Activated naive CD4-positive, alpha-beta T cell (primary cell): Measurements from ENCODE around the gene PARD3.
"Not testable (repeated sequence)": the region's sequence is repeated elsewhere in the genome, so short reads cannot be mapped to it uniquely, and the experiment has no call there.

Experiments
- DNase-seq, 4 experiments: peaks; one replicate each; lab custom pipeline; 2025; lab: John Stamatoyannopoulos, UW

PARD3 gene

DNA sequence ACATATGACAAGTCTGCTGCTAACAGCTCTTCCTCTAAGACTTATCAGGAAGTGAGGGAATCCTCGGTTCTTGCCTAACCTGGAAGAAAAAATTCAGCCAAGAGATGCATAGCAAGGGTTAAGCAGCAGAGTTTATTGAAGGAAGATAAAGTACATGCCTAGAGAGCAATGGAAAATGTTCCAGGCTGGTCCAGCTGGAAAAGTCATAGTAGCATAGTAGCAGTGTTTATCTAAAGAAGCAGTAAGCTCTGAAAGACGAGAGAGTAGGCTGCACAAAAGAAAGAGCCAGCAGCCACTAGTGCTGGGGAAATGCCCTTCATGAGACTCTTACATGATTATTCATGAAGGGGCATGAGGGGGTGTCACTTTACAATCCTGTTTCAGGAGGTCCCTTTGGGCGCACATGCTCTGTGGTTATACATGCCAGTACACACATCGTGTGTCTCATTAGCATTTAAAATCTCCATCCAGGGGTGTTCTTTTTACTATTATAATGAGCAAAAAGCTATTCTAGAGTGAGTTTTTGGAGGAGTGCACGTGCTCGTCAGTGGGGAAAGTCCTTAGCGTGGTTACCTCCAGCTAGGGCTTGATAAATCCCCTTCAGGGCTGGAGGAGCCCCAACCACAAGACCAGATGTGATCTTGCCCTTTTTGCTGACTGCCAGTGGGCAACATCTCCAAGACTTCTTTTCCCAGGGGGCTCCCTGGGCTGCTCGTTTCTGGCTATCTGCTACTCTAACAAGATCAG is 716.1 kb downstream of the PARD3 start:
- DNase-seq, result no peak

DNA sequence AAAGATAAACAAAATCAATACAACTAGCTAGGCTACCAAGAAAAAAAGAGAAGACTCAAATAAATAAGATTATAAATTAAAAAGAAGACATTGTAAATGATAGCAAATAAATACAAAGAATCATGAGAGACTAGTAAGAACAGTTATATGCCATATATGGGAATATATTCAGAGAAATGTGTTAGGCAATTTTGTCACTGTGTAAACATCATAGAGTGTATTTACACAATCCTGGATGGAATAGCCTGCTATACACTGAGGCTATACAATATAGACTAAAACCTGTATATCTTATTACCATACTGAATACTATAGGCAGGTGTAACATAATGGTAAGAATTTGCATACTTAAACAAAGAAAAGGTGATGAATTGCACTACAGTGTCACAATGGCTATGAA is 717.4 kb downstream of the PARD3 start:
- no peak for DNase-seq

DNA sequence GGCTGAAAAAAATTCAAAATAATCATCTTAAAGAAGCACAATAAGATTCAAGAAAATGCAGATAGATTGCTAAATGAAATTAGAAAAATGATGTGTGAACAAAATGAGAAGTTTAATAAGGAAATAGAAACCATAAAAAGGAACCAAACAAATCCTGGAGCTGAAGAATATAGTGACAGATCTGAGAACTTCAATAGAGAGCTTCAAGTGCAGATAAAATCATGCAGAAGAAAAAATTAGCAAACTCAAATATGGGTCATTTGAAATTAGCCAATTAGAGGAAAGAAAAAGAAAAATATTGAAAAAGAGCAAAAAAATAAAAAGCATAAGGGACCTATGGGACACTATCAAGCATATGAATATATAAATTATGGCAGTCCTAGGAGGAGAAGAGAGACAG is 720.1 kb downstream of the PARD3 start:
- no peak for DNase-seq

DNA sequence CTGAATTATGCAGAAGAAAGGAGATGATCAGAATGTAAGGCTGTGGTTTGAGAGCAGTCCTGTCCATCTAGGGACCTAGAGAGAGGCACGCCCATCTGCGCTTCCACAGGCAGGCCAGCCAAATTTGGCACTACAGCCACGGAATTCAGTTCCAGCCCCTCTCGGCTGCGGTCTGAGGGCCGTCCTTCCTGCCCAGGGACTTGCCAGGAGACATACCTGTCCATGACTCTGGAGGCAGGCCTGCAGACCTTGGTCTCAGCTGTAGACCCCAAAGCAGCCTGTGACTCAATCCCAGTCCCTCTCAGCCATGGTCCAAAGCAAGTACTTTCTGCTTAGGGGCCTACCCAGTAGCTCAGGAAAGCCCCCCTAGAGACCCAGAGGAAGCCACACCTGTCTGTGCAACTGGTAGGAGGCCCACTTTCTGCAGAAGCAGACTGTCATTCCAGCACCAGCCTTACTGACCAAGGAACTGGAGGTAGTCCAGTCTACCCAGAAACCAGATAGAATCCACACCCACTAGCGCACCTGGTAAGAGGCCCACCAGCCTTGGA is 720.9 kb downstream of the PARD3 start:
- DNase-seq, result no peak

DNA sequence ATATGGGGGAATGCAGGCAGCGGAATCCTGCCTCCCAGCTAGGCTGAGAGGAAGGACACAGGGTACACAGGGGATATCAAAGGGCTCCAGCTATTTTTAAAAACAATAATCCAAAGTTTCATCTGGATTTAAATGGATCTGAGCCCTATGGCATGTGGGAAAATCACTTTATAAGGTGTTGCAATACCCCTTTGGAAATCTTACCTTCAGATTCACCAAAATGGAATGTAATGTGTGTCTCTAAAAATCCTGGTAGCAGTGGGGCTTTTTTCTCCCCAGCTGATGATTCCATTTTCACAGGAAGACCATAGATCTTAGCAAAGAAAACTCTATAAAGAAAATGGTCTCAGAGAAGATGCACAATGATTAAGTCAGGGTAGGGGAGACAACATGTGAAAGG is 722.2 kb downstream of the PARD3 start:
- DNase-seq, result no peak

DNA sequence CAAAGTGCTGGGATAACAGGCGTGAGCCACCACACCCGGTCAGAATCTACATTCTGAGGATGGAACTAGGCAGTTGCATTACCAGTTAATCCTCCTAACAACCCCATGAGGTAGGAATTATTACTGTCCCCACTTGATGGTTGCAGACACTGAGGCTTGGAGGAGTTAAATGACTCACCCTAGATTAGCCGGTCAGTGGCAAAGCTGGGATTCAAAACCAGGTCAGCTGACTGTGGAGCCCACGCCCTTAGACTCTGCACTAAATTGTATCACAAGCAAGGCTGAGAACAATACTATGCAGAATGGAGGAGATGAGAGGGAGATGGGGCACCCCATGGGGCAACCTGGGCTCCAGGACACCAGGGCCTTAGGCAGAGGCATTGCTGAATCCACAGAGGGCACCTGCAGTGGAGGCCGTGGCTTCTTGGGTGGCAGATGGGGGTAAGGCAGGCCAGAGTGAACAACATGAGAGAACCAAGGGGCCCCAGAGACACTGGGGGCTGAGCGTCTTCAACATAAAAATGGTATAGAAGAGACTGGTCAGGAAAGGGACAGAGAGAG is 723.4 kb downstream of the PARD3 start:
- DNase-seq, result no peak

DNA sequence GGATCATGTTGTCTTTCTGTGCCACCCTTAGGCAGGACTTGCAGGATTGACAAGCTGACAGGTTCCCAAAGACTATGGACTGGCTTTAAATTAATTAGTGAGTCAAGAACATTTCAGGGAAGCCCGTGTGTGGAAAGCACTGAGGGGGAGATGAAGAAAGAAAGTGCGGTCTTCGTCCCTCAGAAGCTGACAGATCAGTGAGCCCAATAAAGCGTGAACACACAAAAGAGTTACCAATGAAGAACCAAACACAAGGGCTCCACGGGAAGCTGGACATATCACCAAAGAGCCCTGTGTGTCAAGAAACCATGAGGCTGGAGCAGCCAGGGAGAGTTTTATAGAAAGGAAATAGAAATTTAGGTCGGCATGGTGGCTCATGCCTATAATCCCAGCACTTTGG is 725.8 kb downstream of the PARD3 start:
- DNase-seq, result no peak

DNA sequence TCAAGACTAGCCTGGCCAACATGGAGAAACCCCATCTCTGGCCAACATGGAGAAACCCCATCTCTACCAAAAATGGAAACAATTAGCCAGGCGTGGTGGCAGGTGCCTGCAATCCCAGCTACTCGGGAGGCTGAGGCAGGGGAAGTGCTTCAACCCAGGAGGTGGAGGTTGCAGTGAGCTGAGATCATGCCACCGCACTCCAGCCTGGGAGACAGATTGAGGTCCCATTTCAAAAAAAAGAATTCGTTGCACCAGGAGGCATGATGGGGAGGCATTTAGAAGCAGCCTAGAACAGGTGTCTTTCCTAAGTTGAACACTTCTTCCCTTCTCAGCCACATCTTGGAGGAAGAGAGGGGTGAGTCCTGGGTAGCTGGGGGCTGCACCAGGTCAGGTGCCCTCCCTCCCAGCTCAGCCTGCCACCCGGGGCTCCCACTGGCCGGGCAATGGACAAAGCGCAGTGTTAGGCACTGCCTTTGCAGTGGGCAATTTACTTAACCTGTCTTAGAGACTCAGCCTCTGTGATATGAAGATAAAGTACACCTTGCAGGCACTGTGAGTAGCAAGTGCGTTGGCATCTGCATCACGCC is 726.8 kb downstream of the PARD3 start:
- DNase-seq, result no peak

DNA sequence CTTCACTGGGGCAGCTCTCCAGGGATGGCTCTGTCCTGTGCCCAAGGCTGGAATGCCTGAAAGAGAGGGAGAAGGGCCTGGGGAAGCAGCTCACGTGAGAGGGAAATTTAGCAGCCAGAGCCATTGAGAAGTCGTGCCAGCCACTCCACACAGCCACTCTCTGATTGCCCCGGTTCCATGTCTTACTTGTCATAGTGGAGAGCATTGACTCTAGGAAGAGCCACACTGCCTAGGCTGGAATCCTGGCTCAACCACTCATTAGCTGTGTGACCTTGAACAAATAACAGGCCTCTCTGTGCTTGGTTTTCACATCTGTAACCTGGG is 728.0 kb downstream of the PARD3 start:
- DNase-seq, result no peak

DNA sequence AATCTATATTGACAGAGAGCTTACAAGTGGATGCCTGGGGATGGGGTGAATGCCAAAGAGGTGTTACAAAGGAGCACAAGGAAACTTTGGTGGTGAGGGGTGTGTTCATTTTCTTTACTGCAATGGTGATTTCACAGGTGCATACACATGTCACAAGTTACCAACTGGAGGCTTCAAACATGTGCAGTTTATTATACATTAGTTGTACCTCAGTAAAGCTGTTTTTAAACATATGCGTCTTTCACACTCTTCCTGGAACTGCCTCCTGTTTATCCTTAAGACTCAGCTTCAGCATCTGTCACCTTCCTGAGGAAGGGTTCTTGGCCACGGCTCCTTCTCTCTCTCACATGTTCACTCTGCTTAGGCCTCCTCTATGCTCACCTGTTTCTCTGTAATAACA is 731.5 kb downstream of the PARD3 start:
- DNase-seq, result no peak

DNA sequence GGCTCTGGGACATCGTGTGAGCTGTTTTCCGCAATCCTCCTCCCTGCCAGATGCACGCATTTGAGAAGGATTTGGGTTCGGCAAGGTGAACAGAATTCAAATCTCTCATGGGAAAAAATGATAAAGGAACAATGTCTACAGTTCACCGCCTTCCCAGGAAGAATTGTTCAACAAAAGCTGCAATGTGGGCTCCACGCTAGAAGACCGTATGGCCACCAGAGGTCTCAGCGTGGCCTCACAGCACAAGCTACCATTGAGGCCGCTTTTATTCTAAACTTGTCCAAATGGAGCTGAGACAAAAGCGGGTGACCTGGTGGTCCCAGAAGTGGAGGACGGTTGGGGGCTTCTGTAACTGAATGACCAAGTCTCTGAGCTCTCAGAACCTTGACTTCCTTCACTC is 733.1 kb downstream of the PARD3 start:
- DNase-seq, result no peak

DNA sequence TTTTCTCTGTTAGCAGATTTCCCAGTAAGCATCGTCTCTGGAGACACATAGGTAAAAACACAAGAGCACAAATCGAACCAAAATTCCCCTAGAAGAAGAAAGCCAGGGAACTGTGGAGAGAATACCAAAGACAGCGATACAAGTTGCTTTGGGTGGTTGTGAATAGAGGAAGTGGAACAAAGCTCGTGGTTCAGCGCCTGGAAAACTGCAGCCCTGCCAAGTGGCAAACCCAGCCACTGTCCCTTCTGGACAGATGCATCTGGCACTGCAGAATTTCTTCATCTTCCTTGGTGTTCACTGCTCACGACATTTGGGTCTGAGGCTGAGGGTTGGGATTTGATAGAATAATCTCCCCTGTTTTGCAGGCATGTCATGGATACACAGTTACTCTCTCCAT is 733.8 kb downstream of the PARD3 start:
- no peak for DNase-seq

DNA sequence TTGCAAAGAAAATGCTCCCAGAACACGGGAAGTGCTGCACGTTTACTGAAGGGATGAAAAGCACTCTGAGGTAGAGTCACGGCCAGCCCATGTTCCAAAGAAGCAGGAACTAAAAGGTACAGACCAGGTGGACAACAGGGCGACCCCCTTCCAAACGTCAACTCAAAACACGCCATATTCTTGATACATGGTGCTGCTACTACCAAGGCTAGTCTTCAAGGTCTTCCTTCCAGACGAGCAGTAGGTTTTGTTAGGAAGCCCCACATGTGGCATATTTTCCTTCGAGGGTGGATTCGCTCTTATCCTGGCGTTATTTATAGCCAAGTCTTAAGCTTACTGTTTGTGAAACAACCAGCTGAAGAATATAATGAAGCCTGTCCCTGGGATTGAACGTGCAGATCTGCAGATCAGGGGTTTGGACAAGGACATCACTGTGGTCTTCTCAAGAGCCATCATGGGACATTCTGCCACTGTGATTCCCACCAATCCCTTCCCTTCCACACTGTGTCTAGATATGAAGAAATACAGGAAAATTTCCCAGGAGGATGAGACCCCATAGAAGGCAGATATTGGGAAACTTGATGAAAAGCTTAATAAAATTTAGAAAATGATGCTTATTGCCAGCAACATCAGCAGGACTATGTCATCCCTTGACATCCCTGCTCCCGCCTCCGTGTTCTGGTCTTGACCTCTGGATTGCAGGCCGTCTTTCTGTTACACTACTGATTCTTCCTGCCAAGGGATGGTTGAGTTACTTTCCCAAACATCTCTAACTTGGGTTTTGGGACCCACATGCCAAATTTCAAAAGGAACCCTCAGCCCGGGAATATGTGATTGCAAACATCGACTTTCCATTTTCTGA is 734.4 kb downstream of the PARD3 start:
- DNase-seq, result no peak

DNA sequence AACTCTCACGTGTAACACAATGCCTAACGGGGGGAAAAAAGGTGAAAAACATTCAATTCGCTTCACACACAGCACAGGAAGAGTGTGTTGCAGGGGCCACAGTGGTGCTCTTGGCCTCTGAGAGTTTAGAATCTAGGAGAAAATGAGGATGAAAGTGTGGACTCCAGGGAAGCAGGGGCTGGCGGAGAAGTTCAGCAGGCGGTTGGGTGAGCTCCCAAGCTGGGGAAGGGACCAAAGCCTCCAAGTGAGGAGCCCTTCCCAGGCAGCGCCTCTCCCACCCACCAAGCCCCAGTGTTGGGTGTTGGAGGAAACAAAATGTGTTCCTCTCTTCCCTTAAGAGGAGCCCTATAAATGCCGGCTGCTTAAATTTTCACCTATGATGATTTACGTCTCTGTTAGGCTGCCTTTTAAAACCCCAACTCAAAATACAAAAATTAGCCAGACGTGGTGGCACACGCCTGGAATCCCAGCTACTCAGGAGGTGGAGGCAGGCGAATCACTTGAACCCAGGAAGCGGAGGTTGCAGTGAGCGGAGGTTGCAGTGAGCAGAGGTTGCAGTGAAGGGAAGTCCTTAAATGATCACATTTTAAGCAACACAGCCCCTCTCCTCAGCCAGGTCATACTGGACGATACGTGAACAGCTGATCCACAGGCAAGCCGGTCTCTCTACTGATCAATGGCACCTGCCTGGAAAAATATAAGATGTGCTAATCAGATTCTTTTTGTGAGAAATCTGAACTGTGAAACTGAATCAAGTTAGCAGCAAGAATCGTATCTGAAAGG is 735.2 kb downstream of the PARD3 start:
- DNase-seq, result no peak

DNA sequence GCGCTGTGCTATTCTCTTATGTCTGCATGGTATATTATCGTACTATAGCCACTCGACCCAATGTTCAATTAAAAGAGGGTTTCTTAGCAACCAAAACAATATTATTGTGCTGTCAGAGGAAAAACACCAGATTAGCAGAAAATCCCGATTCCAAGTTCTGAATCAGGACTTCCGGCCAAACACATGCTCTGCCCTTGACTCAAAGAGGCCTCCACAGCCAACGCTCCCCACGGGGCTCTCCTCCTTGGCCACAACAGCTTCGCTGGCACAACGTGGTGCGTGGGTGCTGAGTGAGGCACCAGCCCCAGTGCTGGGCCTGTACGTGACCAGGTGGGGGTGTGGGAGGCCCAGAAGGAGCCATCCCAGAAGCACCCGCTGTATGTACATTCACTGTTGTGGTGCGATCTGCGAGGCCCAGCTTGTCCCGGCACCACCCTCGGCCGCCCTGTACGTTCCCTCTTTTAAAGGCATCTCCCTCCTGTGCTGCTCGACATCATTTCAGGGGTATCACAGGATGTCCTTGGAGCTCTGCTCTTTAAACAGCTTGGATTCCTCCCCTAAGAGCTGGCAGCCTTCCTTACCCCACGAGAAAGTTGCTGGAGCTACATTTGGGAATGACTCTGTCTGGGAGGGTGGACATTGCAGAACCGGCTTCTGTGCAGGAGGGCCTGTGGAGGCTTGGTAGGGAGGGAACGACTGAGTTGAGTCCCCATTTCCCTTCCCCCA is 736.2 kb downstream of the PARD3 start:
- no peak for DNase-seq

DNA sequence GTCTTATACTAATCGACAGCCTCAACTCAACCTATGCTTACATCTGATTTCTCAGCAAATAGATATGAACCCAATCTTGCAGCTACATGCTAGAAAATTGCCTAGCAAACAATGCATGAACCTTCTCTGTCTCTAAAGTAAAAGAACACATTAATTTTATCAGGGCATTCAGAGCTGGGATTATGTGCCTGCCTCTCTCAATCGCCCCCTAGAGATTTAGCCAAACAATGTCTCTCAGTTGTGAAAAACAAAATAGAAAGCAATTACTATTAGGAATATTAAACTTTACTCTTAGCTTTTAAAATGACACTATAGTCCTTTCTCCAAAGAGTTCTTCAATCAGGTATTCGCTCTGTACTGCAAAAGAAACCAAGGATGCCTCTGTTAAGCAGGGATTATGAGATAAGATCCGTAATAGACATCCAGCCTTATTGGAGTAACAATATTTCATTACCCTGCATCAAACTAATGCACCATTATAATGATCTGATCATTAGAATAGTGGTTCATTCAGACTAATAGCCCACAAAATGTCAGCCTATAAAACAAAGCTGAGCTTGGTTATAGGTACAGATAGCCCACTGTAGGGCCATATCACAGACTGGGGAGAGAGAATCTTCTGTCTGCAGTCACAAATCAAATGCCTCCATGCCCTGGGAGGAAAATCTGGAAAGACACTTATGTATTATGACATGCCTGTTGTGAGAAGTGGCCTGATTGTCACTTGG is 736.9 kb downstream of the PARD3 start:
- DNase-seq, result no peak

DNA sequence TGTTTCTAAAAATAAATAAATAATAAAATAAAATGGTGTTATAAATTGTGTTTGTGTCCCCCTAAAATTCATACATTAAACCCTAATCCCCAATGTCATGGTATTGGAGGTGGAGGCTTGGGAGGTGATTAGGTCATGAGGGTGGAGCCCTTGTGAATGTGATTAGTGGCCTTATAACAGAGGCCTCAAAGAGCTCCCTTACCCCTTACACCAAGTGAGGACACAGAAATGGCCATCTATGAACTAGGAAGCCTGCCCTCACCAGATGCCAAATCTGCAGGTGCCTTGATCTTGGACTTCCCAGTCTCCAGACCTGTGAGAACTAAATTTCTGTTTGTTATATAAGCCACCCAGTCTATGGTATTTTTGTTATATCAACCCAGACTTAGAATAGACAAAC is 738.7 kb downstream of the PARD3 start:
- no peak for DNase-seq

DNA sequence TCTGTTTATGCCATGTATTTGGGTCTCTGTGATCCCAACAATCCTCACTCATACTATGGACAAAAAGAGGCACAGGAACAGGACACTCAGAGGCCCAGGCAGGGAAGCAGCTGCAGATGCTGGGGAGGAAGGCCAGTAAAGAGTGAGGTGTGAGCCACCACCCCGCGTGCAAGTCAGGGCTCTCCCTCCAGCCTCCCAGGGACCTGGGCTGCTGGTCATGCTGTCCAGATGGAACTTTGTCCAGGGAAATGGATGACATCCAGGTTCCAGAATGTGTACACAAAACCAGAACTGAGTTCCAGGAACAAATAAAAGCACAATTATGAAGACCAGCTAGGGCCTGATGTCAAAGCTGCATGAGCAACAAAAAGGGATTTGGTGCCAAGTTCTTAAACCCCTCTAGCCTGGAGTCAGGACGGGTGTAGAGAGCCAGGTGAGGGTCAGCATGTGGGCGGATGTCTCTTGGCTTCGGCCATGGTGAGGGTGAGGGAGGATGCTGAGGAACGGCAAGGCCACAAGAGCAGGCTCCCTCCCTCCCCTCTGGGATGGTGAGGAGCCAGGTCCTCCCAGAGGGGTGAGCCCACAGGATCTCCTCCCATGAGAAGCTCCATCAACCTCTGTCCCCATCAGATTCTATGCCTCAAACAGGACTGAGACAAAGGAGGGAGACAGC is 739.7 kb downstream of the PARD3 start:
- DNase-seq, result no peak

DNA sequence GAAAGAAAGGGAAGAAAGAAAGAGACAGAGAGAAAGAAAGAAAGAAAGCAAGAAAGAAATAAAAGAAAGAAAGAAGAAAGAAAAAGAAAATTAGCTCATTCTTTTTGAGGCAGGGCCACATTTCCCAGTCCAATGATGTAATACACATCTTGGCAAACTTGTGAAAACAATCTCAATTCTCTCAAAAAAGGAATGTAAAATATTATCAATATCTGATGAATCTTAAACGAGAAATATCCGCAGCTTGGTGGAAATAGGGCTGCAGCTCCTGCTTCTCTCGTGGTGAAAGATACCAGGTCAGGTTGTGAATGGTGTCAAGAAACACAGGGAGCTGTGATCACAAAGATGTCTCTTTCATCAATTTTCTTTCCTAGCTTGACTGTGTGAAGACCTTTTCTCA is 741.0 kb downstream of the PARD3 start:
- no peak for DNase-seq

DNA sequence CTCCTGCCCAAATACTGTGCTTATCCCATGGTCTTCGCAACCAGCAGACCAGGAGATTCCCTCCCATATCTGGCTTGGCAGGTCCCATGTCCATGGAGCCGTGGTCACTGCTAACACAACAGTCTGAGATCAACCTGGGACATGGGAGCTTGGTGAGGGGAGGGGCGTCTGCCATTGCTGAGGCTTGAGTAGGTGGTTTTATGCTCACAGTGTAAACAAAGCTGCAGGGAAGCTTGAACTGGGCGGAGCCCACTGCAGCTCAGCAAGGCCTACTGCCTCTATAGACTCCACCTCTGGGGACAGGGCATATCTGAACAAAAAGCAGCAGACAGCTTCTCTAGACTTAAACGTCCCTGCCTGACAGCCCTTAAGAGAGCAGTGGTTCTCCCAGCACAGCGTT is 747.4 kb downstream of the PARD3 start:
- not testable (repeated sequence) for DNase-seq
